Upper lobe of right lung (tissue), 1 donor: Measurements from ENCODE around the gene SIL1. TPM values are rescaled to one million over a fixed set of nuclear protein-coding genes. Genes with fewer than 3 reads are reported as not detected.

Source experiments
- ATAC-seq: fragments of 200-7000 bp; cut with Tn5 transposase; one replicate; pipeline ENCODE4 v1.9.1; 2020; ENCODE audit warnings: mild to moderate bottlenecking, moderate library complexity
- DNase-seq: peaks from one replicate; pipeline ENCODE4 v3.0.0-alpha.2; 2020
- H3K27ac ChIP-seq: fragments of 200-600 bp; one replicate; pipeline ENCODE4 v1.8.0; 2022
- H3K27me3 ChIP-seq: fragments of 200-600 bp; one replicate; pipeline ENCODE4 v1.8.0; 2022; ENCODE audit warnings: mild to moderate bottlenecking
- H3K36me3 ChIP-seq: fragments of 200-600 bp; one replicate; pipeline ENCODE4 v1.8.0; 2022
- H3K4me1 ChIP-seq: fragments of 200-600 bp; one replicate; pipeline ENCODE4 v1.8.0; 2022
- H3K4me3 ChIP-seq: fragments of 200-600 bp; one replicate; pipeline ENCODE4 v1.8.0; 2022; ENCODE audit warnings: mild to moderate bottlenecking
- H3K9me3 ChIP-seq: fragments of 200-600 bp; one replicate; pipeline ENCODE4 v1.8.0; 2022
- CTCF ChIP-seq: fragments of 200-600 bp; IDR thresholded peaks from one replicate; pipeline ENCODE4 v1.8.0; 2022; ENCODE audit warnings: antibody characterized with exemption
- intact Hi-C: fragments of 100-400 bp; cut with DNase I; formaldehyde crosslinking; loops from one replicate; pipeline ENCODE4 v1.11.0; 2022
- long read RNA-seq: library from polyadenylated mRNA; unstranded; transcript quantifications from one replicate; pipeline ENCODE4 v2.0.0, GENCODE V29; 2021
- total RNA-seq: library from RNA; stranded (reverse); fragmentation: NEBNext Ultra II Directional; extraction: Animal tissue kit (Norgen Biotek cat#: 25700); gene quantifications from one replicate; pipeline ENCODE4 v1.2.1, GENCODE V29; 2021
- donor health status: DM: no; HTN: yes; CAD: no; lungs with severe emphysema.

Gene SIL1
- 56.9 TPM for total RNA-seq
- long read RNA-seq, transcript SIL1-202 (10 exons, 1,923 nt) = major isoform, 93 of 126 reads
- long read RNA-seq, transcript SIL1-201 (11 exons, 1,895 nt) = minor isoform, 6 of 126 reads
- long read RNA-seq, partial matches to known transcripts = 4 of 126 reads
- long read RNA-seq, other reads (novel, unspliced or antisense) = 23 of 126 reads

DNA sequence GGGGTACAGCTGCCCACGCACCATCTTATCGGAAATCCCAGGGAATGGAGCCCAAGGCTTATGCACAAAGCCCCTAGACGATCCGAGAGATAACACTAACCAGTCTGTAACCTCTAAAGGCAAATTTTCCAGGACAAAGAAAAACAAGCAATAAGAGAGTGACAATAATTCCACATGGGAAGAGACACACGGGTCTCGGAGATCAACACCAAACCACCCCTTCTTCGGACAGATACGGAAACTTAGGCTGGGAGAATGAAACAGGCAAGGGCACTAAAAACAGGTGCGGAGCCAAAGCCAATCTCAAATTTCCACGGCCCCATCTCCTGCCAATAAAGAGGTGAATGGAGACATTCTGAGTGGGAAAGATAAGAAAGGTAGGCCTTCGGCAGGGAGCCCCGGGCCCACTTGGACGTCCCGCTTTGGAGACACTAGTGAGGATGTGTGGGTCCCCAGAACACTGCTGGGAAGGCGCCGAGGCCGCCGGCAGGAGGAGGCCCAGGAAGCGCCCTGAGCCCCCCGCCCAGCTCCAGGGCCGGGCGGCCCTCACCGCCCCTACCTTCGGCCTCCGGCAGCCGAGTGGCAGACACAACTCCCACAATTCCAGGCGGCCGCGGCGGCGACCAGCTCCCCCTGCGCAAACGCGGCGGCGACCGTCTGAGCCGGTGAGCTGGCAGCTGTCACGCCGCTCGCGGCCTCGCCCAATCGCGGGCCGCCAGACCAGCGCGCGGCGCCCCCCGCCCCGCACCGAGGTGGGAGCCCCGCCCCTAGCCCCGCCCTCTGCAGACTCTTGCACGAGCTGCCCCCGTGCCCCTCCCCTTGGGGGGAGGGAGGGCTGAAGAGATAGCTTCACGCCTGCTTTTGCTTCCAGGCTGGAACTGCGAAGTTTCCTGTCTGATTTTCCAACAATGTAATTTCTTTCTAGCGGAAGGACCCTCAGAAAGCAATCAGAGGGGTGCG is at the start of gene SIL1:
Gene SIL1, minus strand, starts transcription at position 659 of the 960 bp plus-strand sequence. CDS start 70,525 bp downstream, outside the sequence.
- no peaks in the 10 kb centered on the region for H3K9me3 ChIP-seq
- DNase-seq (peak; percentile 99), ATAC-seq (peak; percentile 100)
- no peaks in the 10 kb centered on the region for H3K4me1 ChIP-seq
- H3K4me3 ChIP-seq = peak within 1 kb of the TSS; percentile 92
- intact Hi-C loops = no loop called here
- H3K36me3 ChIP-seq = no peaks in the 10 kb centered on the region
- TF ChIP-seq CTCF = no peak
- H3K27me3 ChIP-seq = no peaks in the 10 kb centered on the region
- H3K27ac ChIP-seq = peak within 1 kb of the TSS; percentile 96

GRCh38 chr5:139246394-139246793 is 48.2 kb upstream of the SIL1 start:
- TF ChIP-seq CTCF = no peak
- DNase-seq (peak; percentile 73), ATAC-seq (peak; percentile 95)
- no peaks in the 10 kb centered on the region for H3K4me1 ChIP-seq
- H3K9me3 ChIP-seq = no peaks in the 10 kb centered on the region
- intact Hi-C loops = no loop called here
- H3K27me3 ChIP-seq = no peaks in the 10 kb centered on the region
- no peaks in the 10 kb centered on the region for H3K36me3 ChIP-seq
- no peak overlapping the region for H3K4me3 ChIP-seq
- no peak overlapping the region for H3K27ac ChIP-seq

GRCh38 chr5:139245637-139246339 is 47.6 kb upstream of the SIL1 start:
- H3K27ac ChIP-seq = no peak overlapping the region
- no peaks in the 10 kb centered on the region for H3K9me3 ChIP-seq
- ATAC-seq (no peak), DNase-seq (no peak)
- H3K4me3 ChIP-seq = no peak overlapping the region
- no peaks in the 10 kb centered on the region for H3K27me3 ChIP-seq
- intact Hi-C loops = no loop called here
- H3K36me3 ChIP-seq = no peaks in the 10 kb centered on the region
- TF ChIP-seq CTCF = no peak
- H3K4me1 ChIP-seq = no peaks in the 10 kb centered on the region

DNA sequence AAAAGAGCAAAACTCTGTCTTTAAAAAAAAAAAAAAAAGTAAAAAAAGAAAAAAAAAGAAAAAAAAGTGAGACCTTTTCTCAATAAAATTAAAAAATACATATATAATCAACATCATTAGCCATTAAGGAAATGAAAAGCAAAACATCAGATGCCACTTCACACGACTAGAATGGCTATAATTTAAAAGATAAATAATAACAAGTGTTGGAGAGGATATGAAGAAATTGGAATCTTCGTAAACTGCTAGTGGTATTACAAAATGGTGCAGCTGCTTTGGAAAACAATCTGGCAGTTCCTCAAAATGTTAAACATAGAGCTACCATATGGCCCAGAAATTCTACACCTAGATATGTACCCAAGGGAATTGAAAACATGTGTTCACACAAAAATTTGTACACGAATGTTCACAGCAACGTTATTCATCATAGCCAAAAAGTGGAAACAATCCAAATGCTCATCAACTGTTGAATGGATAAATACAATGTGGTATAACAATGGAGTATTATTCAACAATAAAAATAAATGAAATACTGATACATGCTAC is 45.3 kb upstream of the SIL1 start:
- DNase-seq (no peak), ATAC-seq (no peak)

More for the DNA sequence above, 45.3 kb upstream of the SIL1 start:
- Histone ChIP-seq H3K27me3 (no peaks in the 10 kb centered on the region), H3K9me3 (no peaks in the 10 kb centered on the region), H3K36me3 (no peaks in the 10 kb centered on the region), H3K4me3 (no peak overlapping the region), H3K4me1 (no peaks in the 10 kb centered on the region), H3K27ac (no peak overlapping the region)
- TF ChIP-seq CTCF = no peak
- intact Hi-C loops = no loop called here
